GM12891 (cell line): ENCODE results near the gene MYO3A.

Source experiments
- DNase-seq: peaks from one replicate; pipeline ENCODE4 v3.0.0; 2011; ENCODE audit warnings: low spot score; ENCODE audit not compliant: insufficient read length
- FAIRE-seq: peaks from 2 replicates; lab custom pipeline; 2011; peaks lifted over from hg19 to GRCh38; lab: Jason Lieb, UNC
- PAX5 ChIP-seq: IDR thresholded peaks from 2 replicates; pipeline ENCODE4 v1.6.1; 2011; ENCODE audit warnings: low read length, moderate library complexity, mild to moderate bottlenecking; ENCODE audit not compliant: insufficient read depth, severe bottlenecking
- POLR2A ChIP-seq: IDR thresholded peaks from 2 replicates; pipeline ENCODE4 v1.6.1; 2011; ENCODE audit warnings: low read depth, low read length, control low read depth
- POLR2AphosphoS5 ChIP-seq: IDR thresholded peaks from 2 replicates; pipeline ENCODE4 v1.6.1; 2011; ENCODE audit warnings: low read depth, low read length, control low read depth
- POU2F2 ChIP-seq: IDR thresholded peaks from 2 replicates; pipeline ENCODE4 v1.6.1; 2011; ENCODE audit warnings: low read depth, mild to moderate bottlenecking, control low read depth, low read length, moderate library complexity
- SPI1 ChIP-seq: IDR thresholded peaks from 2 replicates; pipeline ENCODE4 v1.6.1; 2011; ENCODE audit warnings: low read depth, low read length, control low read depth
- TAF1 ChIP-seq: IDR thresholded peaks from 2 replicates; pipeline ENCODE4 v1.6.1; 2011; ENCODE audit warnings: low read depth, low read length, control low read depth

The MYO3A gene

DNA sequence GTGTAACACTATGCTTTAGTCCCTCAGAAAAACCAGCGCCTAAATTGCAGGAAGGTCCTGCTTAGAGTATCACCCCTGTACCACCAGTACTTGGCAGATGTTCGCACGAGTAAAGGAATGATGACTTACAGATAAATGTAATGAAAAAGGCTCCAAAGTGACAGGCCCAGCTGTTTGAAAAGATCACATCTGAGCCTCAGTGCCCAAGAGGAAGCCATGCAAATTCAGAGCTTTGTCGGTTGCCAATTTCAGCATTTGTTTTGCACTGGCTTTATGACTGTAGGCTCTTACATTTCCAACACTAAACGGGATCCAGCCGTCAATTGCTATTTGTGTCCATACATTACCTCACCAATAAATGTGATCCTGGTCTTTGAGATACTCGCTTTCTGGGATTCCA lies 222.0 kb downstream of the MYO3A start:
- no peak for FAIRE-seq

DNA sequence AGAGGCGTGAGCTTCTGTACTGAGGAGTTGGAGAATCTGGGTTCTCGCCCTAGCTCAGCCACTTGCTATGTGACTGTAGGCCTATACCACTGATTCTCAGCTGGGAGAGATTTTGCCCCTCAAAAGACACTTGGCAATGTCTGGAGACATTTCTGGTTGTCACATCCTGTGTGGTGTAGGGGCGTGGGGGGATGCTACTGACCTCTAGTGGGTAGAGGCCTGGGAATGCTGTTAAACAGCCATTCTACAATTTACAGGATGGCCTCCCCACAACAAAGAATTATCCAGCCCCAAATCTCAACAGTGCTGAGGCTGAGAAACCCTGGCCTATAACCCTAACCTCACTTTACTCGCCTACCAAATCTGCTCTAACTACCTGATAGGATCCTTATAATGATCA lies 223.7 kb downstream of the MYO3A start:
- DNase-seq: no peak
- FAIRE-seq: no peak
- TF ChIP-seq SPI1 (no peak), TAF1 (no peak), POLR2A (no peak), PAX5 (no peak), POLR2AphosphoS5 (no peak), POU2F2 (no peak)

More for the DNA sequence above, 222.0 kb downstream of the MYO3A start:
- DNase-seq: no peak
- TF ChIP-seq POLR2AphosphoS5 (no peak), TAF1 (no peak), SPI1 (no peak), POU2F2 (no peak), PAX5 (no peak), POLR2A (no peak)

DNA sequence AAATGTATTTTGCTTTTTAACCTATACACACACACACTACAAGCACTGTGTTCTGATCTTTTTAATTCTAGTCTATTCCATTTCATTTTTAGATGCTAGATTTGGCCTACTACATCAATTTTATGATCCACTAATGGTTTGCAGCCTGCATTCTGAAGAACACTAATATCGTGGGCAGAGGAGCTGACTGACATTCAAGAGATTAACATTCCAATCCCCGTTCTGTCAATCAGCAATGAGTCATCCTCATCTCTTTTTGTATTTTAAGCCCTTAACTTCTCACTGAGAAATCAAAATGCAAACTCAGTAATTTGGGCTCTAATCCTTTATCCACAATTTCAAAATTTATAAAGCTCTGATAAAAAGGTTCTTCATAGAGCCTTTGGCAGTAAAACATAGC lies 235.4 kb downstream of the MYO3A start:
- TF ChIP-seq POLR2A (no peak), TAF1 (no peak), POU2F2 (no peak), PAX5 (no peak), SPI1 (no peak), POLR2AphosphoS5 (no peak)
- FAIRE-seq: no peak
- no peak for DNase-seq

DNA sequence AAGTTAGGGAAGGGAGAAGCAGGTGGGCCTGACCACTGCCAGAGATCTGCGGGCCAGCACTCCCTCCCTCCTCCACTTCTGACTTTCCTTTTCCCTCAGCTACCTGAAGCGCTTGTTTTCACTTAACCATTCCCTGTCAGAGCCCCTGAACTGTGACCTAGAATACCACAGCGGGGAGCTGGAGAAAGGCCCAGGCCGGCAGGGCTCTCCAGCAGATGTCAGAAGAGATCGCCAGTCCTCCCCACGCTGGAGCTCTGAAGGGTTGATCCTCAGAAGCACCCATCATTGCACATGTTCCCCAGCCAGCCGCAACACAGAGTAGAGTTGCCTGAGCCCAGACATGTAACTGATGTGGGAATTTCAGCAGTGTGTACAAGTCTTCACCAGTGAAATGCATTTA lies 238.1 kb downstream of the MYO3A start:
- DNase-seq (no peak), FAIRE-seq (no peak)
- TF ChIP-seq SPI1: no peak
- TF ChIP-seq POU2F2: no peak
- TF ChIP-seq PAX5: no peak
- TF ChIP-seq POLR2AphosphoS5: no peak
- TF ChIP-seq TAF1: no peak
- TF ChIP-seq POLR2A: no peak

DNA sequence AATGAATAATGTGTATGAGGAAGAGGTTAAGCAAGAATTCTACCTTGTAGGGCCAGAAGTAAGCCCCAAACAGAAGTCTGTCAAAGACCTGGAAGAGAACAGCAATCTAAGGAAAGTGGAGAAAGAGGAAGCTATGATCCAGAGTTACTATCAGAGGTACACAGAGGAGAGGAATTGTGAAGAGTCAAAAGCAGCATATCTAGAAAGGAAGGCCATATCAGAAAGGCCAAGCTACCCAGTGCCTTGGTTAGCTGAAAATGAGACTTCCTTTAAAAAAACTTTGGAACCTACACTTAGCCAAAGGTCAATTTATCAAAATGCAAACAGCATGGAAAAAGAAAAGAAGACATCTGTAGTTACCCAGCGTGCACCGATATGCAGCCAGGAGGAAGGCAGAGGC lies 239.8 kb downstream of the MYO3A start:
- TF ChIP-seq POLR2AphosphoS5 (no peak), SPI1 (no peak), PAX5 (no peak), TAF1 (no peak), POLR2A (no peak), POU2F2 (no peak)
- DNase-seq (no peak), FAIRE-seq (no peak)

DNA sequence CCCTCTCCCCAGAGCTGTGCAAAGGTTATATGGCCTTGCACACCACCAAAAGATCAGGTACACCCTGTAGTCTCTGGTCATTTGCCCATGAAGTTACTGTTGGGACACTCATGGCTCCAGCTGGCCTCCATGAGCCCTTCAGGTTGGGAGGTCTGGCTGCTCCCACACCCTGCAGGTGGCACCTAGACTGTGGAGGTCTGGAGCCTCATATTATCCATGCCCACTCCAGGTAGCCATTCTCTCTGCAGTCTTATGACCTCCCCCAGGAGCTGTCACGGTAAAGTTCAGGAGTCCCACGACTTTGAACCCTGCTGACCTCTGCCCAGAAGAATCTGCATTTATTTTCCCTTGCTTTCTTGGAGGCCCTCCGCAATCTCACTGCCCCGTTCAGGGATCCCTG lies 243.3 kb downstream of the MYO3A start:
- no peak for DNase-seq
- no peak for FAIRE-seq
- no peak for TF ChIP-seq SPI1
- no peak for TF ChIP-seq POLR2AphosphoS5
- no peak for TF ChIP-seq POU2F2
- no peak for TF ChIP-seq TAF1
- no peak for TF ChIP-seq POLR2A
- TF ChIP-seq PAX5: no peak

DNA sequence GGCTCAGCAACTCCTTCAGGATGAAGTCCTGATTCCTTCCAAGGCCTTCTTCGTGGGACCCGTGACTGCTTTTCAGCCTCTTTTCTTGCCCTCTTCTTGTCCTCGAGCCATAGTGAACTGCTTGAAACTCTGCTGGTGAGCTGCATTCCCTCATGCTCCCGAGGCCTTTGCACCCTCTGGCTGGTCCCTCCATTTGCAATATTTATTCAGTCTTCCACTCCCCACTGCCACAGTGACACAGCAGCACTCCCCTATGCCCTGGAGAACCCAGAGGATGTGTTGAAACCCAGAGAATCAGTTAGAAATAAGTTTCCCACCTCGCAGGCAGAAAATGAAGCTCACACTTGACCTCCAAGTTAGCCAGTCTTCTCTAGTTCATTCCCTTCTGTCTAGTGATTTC lies 260.2 kb downstream of the MYO3A start:
- DNase-seq: no peak
- TF ChIP-seq POLR2AphosphoS5: no peak
- TF ChIP-seq POLR2A: no peak
- no peak for TF ChIP-seq SPI1
- no peak for TF ChIP-seq PAX5
- no peak for TF ChIP-seq TAF1
- TF ChIP-seq POU2F2: no peak
- no peak for FAIRE-seq

DNA sequence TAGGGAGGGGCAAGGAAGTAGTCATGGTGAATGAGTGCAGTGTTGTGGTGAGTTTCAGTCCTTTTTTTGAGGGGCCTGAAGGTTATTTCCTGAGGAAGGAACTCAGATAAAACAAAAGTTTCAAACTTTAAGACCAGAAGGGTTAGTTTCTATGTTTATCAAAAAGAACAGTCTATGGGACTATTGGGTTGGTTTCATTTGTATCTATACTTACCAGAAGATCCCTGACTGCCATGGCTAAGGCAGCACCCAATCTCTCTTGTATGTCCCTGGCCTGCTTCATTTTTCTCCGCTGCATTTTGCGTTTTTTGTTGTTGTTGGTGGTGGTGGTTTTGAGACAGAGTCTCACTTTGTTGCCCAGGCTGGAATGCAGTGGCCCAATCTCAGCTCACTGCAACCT lies 263.2 kb downstream of the MYO3A start:
- no peak for DNase-seq
- TF ChIP-seq POU2F2: no peak
- TF ChIP-seq SPI1: no peak
- no peak for TF ChIP-seq POLR2AphosphoS5
- no peak for TF ChIP-seq TAF1
- no peak for TF ChIP-seq POLR2A
- TF ChIP-seq PAX5: no peak
- no peak for FAIRE-seq

DNA sequence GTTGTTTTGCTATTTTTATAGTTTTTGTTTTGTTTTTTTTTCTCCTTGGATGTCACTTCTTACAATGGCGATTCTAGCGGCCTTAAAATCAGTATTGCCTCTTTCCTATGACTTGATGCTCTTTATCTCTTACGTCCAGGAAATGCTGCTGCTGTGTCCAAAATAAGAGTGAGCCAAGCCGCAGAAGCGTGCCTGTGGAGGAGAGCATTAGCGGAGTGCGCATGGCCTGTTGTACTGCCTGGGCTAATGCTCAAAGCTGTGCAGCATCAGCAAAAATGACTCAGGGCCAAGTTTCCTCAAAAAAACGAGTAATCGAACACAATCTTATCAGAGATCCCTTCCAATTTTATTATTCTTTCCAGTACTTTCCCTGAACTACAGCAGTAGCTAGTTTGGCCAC lies 264.1 kb downstream of the MYO3A start:
- DNase-seq: no peak
- TF ChIP-seq SPI1: no peak
- no peak for TF ChIP-seq PAX5
- no peak for TF ChIP-seq POU2F2
- TF ChIP-seq POLR2AphosphoS5: no peak
- TF ChIP-seq POLR2A: no peak
- TF ChIP-seq TAF1: no peak
- no peak for FAIRE-seq

DNA sequence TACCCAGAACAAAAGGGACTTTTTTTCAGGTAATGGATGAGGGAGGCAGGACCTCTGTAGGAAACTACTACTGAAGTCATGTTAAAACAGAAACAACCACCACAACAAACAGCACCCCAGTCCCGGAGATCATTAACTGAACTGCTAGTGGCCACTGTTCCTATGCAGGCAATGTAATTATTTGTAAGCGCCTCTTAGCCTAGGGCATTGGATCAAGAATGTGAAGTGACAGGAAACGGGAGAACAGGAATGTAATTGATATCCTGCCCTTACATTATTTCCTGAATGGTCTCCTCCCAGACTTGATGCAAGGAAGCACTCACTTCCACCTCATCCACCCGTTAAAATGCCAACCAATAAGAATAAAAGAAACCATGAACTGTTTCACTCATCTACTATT lies 265.8 kb downstream of the MYO3A start:
- no peak for FAIRE-seq
- TF ChIP-seq PAX5 (no peak), SPI1 (no peak), POU2F2 (no peak), POLR2A (no peak), TAF1 (no peak), POLR2AphosphoS5 (no peak)
- DNase-seq: no peak
